HepG2 (cell line): ENCODE results near the gene ILDR1. TPM values are rescaled to one million over a fixed set of nuclear protein-coding genes. Genes with fewer than 3 reads are reported as not detected.

ENCODE experiments used
- ATAC-seq: fragments of 200-7000 bp; cut with Tn5 transposase; 3 replicates; pipeline ENCODE4 v1.9.1; 2020; ENCODE audit warnings: mild to moderate bottlenecking, moderate library complexity
- BruUV-seq: library from RNA; stranded (reverse); fragments of 400-500 nt; replicated peaks from 2 replicates; lab custom pipeline; 2021; lab: Mats Ljungman, UMichigan
- CTCF ChIA-PET: fragments of 300-600 bp; formaldehyde crosslinking; extraction: SDS; loops from one replicate; lab custom pipeline; 2021; ENCODE audit warnings: low total read pairs, inconsistent platforms, low intra/inter-chr PET ratio; lab: Yijun Ruan, JAX
- POLR2A ChIA-PET: fragments of 350-600 bp; sonication (Branson Sonifier 250); formaldehyde crosslinking; loops from one replicate; lab custom pipeline; 2020; ENCODE audit warnings: antibody characterized with exemption, inconsistent platforms; lab: Yijun Ruan, JAX
- DNase-seq: peaks from one replicate; pipeline ENCODE4 v3.0.0-alpha.2; 2015; ENCODE audit warnings: low spot score
- FAIRE-seq: peaks from 3 replicates; lab custom pipeline; 2011; peaks lifted over from hg19 to GRCh38; lab: Jason Lieb, UNC
- H2AFZ ChIP-seq: one replicate; pipeline ENCODE4 v1.6.1; 2011; ENCODE audit warnings: low read length, inconsistent platforms
- H3K27ac ChIP-seq: fragments of 300-600 bp; 3 replicates; pipeline ENCODE4 v1.8.0; 2011; ENCODE audit warnings: mixed run types, mild to moderate bottlenecking, mixed read lengths, low read length, inconsistent platforms; ENCODE audit not compliant: insufficient read depth; ENCODE audit errors: extremely low read length
- H3K27me3 ChIP-seq, 2 experiments: fragments of 200-600 bp in 1 of 2; 2 replicates in 1 of 2; 3 replicates in 1 of 2; pipeline versions ENCODE4 v1.6.0 to v1.8.0; 2011; ENCODE audit warnings: low read length in 2 of 2, mild to moderate bottlenecking in 2 of 2, moderate library complexity in 2 of 2, inconsistent platforms in 1 of 2; ENCODE audit not compliant: insufficient read depth in 2 of 2, control insufficient read depth in 1 of 2
- H3K36me3 ChIP-seq, 2 experiments: fragments of 200-600 bp in 1 of 2; replicated peaks in 1 of 2; 2 replicates in 1 of 2; 3 replicates in 1 of 2; pipeline versions ENCODE4 v1.5.1 to v1.8.0; 2011; ENCODE audit warnings: low read length in 2 of 2, inconsistent platforms in 1 of 2; ENCODE audit not compliant: insufficient read depth in 2 of 2, control insufficient read depth in 1 of 2
- H3K4me1 ChIP-seq: 2 replicates; pipeline ENCODE4 v1.5.1; 2012; ENCODE audit warnings: low read length, inconsistent platforms; ENCODE audit not compliant: insufficient read depth
- H3K4me2 ChIP-seq: 2 replicates; pipeline ENCODE4 v1.6.0; 2011; ENCODE audit warnings: low read depth, low read length, inconsistent platforms
- H3K4me3 ChIP-seq, 3 experiments: fragments of 200-600 bp in 1 of 3; sonication (generic), shearing (Covaris generic) in 1 of 3; replicated peaks in 1 of 3; 2 replicates each; pipeline ENCODE4 v1.5.1; 2011 to 2016; ENCODE audit warnings: low read length in 3 of 3, inconsistent platforms in 2 of 3, low read depth in 2 of 3, mild to moderate bottlenecking in 2 of 3, control low read depth in 1 of 3, mixed read lengths in 1 of 3; ENCODE audit not compliant: insufficient read depth in 1 of 3
- H3K79me2 ChIP-seq: one replicate; pipeline ENCODE4 v1.6.1; 2011; ENCODE audit warnings: low read length, inconsistent platforms; ENCODE audit not compliant: insufficient read depth
- H3K9ac ChIP-seq: 2 replicates; pipeline ENCODE4 v1.6.0; 2011; ENCODE audit warnings: mild to moderate bottlenecking, low read depth, low read length, inconsistent platforms; ENCODE audit not compliant: insufficient read depth
- H3K9me3 ChIP-seq: 2 replicates; pipeline ENCODE4 v1.5.1; 2012; ENCODE audit warnings: mild to moderate bottlenecking, low read length
- H4K20me1 ChIP-seq: 2 replicates; pipeline ENCODE4 v1.6.0; 2011; ENCODE audit warnings: inconsistent platforms, mild to moderate bottlenecking, low read length, moderate library complexity; ENCODE audit not compliant: insufficient read depth
- CHCHD3 ChIP-seq: sonication (generic); formaldehyde crosslinking; IDR thresholded peaks from 2 replicates; pipeline ENCODE4 v1.8.0; 2022; ENCODE audit warnings: mild to moderate bottlenecking, missing genetic modification reagents, moderate library complexity
- DMTF1 ChIP-seq: sonication (generic); formaldehyde crosslinking; IDR thresholded peaks from 2 replicates; pipeline ENCODE4 v1.4.0; 2020; ENCODE audit warnings: mild to moderate bottlenecking, missing genetic modification reagents
- KMT2B ChIP-seq: IDR thresholded peaks from 2 replicates; pipeline ENCODE4 v1.6.1; 2016; ENCODE audit warnings: missing genetic modification reagents, missing compliant biosample characterization
- MIER3 ChIP-seq: IDR thresholded peaks from 2 replicates; pipeline ENCODE4 v1.6.1; 2016; ENCODE audit warnings: missing compliant biosample characterization, borderline replicate concordance
- NKX3-1 ChIP-seq: sonication (generic); formaldehyde crosslinking; IDR thresholded peaks from 2 replicates; pipeline ENCODE4 v1.5.0; 2020; ENCODE audit warnings: missing genetic modification reagents
- ZBTB8A ChIP-seq: sonication (generic); formaldehyde crosslinking; IDR thresholded peaks from 2 replicates; pipeline ENCODE4 v1.4.0; 2020; ENCODE audit warnings: mild to moderate bottlenecking, low read depth, missing genetic modification reagents, borderline replicate concordance
- ZGPAT ChIP-seq: IDR thresholded peaks from 2 replicates; pipeline ENCODE4 v1.6.1; 2016; ENCODE audit warnings: mild to moderate bottlenecking
- ZNF563 ChIP-seq: sonication (generic); formaldehyde crosslinking; IDR thresholded peaks from 2 replicates; pipeline ENCODE4 v1.8.0; 2022; ENCODE audit warnings: mild to moderate bottlenecking, moderate library complexity, missing genetic modification reagents
- ZNF580 ChIP-seq: IDR thresholded peaks from 2 replicates; pipeline ENCODE4 v1.6.1; 2016; ENCODE audit warnings: low read depth, borderline replicate concordance
- ZNF589 ChIP-seq: sonication (generic); formaldehyde crosslinking; conservative IDR thresholded peaks from 2 replicates; pipeline ENCODE4 v1.8.0; 2022; ENCODE audit warnings: mild to moderate bottlenecking, moderate library complexity, missing genetic modification reagents
- ZNF652 ChIP-seq: IDR thresholded peaks from 2 replicates; pipeline ENCODE4 v1.6.1; 2016; ENCODE audit warnings: low read depth, borderline replicate concordance
- ZNF660 ChIP-seq: sonication (generic); formaldehyde crosslinking; IDR thresholded peaks from 2 replicates; pipeline ENCODE4 v1.5.1; 2020; ENCODE audit warnings: mild to moderate bottlenecking, low read depth, missing genetic modification reagents, borderline replicate concordance
- ZNF816 ChIP-seq: sonication (generic); formaldehyde crosslinking; IDR thresholded peaks from 2 replicates; pipeline ENCODE4 v1.8.0; 2022; ENCODE audit warnings: missing genetic modification reagents, mild to moderate bottlenecking, borderline replicate concordance
- WGBS: methylation state at CpG from one replicate; pipeline ENCODE4 v1.1.6; 2017; ENCODE audit warnings: low lambda C conversion rate; 5-methylcytosine and 5-hydroxymethylcytosine counted together
- in situ Hi-C: cut with HindIII; loops from 2 replicates; pipeline ENCODE4 v1.10.0; 2017; ENCODE audit warnings: low pct_unique_long_range_greater_than_20kb; ENCODE audit not compliant: extremely low pct_ligation_motif_present
- intact Hi-C: fragments of 100-400 bp; cut with micrococcal nuclease; formaldehyde crosslinking; loops from one replicate; pipeline ENCODE4 v1.10.0; 2022; ENCODE audit not compliant: unreplicated experiment
- polyA plus RNA-seq, 8 experiments: library from polyadenylated mRNA; depleted of rRNA in 3 of 8; stranded (reverse) in 7 of 8; unstranded in 1 of 8; fragments of >200 nt; fragmentation: Illumina TruSeq in 4 of 8; extraction: Trizol in 4 of 8; gene quantifications; 2 replicates each; pipeline versions ENCODE4 v1.2.1 to v1.2.3, GENCODE V29; 2011 to 2016; ENCODE audit warnings: low read depth in 4 of 8, missing spikeins in 1 of 8, mixed read lengths in 1 of 8; ENCODE audit not compliant: insufficient read depth in 1 of 8
- total RNA-seq, 5 experiments: library from RNA; depleted of rRNA; stranded (reverse); fragments of >200 nt; fragmentation: Illumina TruSeq; extraction: Trizol; gene quantifications; 2 replicates each; pipeline ENCODE4 v1.2.3, GENCODE V29; 2016; ENCODE audit warnings: low read depth in 1 of 5

The ILDR1 gene
- total and polyA plus RNA-seq, 2 of the 13 experiments (the other 11 are each of a cell fraction or from before 2014, with no cell fraction given): not detected

GRCh38 chr3:122033023-122033422, 11.0 kb upstream of the ILDR1 start (continued):
- TF ChIP-seq DMTF1 (CRISPR knock-in tag) (no peak), KMT2B (no peak), CHCHD3 (CRISPR knock-in tag) (no peak), ZGPAT (CRISPR knock-in tag) (no peak), ZNF816 (CRISPR knock-in tag) (no peak), ZNF563 (CRISPR knock-in tag) (no peak), MIER3 (CRISPR knock-in tag) (no peak)

- H3K4me1 ChIP-seq: no peaks in the 10 kb centered on the region
- H3K27ac ChIP-seq: no peak overlapping the region
- H3K27me3 ChIP-seq: no peaks in the 10 kb centered on the region
- ATAC-seq (no peak), FAIRE-seq (no peak), DNase-seq (no peak)
- H3K79me2 ChIP-seq: no peaks in the 10 kb centered on the region
- H3K36me3 ChIP-seq: no peaks in the 10 kb centered on the region
- H3K4me3 ChIP-seq: no peak overlapping the region
- TF ChIP-seq ZBTB8A (CRISPR knock-in tag) (no peak), ZNF580 (CRISPR knock-in tag) (no peak), ZNF652 (CRISPR knock-in tag) (no peak), ZNF660 (no peak), NKX3-1 (CRISPR knock-in tag) (no peak), ZNF589 (CRISPR knock-in tag) (no peak)
- H3K9me3 ChIP-seq: peaks cover 19% of the 10 kb centered on the region
- no peak overlapping the region for H2AFZ ChIP-seq
- no peaks in the 10 kb centered on the region for H4K20me1 ChIP-seq
- in situ Hi-C loops: no loop called here
- CTCF ChIA-PET: no interaction called here
- BruUV-seq: no TSS peak
- POLR2A ChIA-PET: no interaction called here
- H3K4me2 ChIP-seq: no peak overlapping the region
- WGBS: 50% methylated on average over 1 of the region's 1 CpG
- intact Hi-C loops: no loop called here
- no peak overlapping the region for H3K9ac ChIP-seq
Measured at GRCh38 chr3:122032531-122032930, 10.5 kb upstream of the ILDR1 start.
